NCI-H1436 (cell line): ENCODE results near the gene GLB1L3.
"Not testable (repeated sequence)": the region's sequence is repeated elsewhere in the genome, so short reads cannot be mapped to it uniquely, and the experiment has no call there.

Experiments used
- DNase-seq: peaks from one replicate; lab custom pipeline; 2025; lab: John Stamatoyannopoulos, UW

GLB1L3 gene

GRCh38 chr11:134313821-134314607, 37.8 kb downstream of the GLB1L3 start:
- no peak for DNase-seq

DNA sequence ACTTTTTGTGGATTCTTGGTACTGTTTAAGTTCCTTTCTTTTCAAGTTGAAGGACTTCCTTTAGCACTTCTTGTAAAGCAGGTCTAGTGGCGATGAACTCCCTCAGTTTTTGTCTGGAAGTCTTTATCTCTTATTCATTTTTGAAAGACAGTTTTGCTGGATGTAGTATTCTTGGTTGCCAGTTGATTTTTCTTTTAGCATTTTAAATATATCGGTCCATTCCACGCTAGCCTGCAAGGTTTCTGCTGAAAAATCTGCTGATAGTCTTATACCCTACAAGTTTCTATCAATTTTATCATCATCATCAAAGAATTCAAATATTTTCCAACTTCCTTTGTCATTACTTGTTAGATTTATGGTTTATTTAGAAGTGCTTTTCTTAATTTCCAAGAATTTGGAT, 40.9 kb downstream of the GLB1L3 start:
- DNase-seq, result no peak

- not testable (repeated sequence) for DNase-seq
Observed at GRCh38 chr11:134321373-134321772, 45.2 kb downstream of the GLB1L3 start.

- DNase-seq, result no peak
Observed at GRCh38 chr11:134322553-134322952, 46.4 kb downstream of the GLB1L3 start.

- DNase-seq, result no peak
Observed at GRCh38 chr11:134328433-134328832, 52.3 kb downstream of the GLB1L3 start.

DNA sequence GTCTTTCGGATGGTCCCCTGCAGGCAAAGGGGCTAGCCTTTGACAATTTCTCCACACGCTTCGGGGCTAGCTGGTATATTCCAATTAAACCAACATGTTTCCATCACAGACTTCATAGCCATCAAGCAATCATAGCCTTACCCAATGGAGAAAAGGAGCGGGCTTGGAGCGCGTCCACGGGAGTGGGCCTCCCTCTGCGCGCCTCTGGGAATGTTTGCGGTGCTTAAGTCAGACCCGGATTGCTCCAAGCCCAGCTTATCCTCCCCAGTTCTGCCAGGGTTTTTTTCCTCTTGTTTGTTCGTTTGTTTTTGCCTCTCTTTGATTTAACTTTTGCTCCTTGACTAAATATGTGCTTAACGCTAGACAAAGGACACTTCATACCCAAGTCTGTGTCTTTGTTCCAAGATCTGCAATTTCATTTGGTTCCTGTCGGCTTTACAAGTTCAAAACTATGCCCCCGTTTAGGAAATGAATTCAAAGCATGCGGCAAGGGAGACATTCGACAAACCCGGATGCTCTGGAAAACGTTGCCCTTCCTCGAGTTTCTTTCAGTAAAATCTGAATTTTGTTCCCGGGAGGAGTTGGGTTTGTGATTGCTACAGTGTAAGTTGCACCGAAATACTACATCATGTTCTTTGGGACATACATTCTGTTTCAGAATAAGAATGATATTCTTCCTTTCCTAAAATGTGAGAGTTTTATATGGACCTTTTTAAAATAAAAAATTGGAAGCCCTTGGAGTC, 54.6 kb downstream of the GLB1L3 start:
- no peak for DNase-seq

- DNase-seq, result peak; percentile 79
Observed at GRCh38 chr11:134331354-134332188, 55.4 kb downstream of the GLB1L3 start, which contains the start of gene GLB1L2. GLB1L2 (plus strand) TSS chr11:134331988; CDS start chr11:134332062, 74 bp downstream.

- DNase-seq, result peak; percentile 9
Observed at GRCh38 chr11:134332189-134332631, 56.0 kb downstream of the GLB1L3 start.

- DNase-seq, result no peak
Observed at GRCh38 chr11:134332782-134333181, 56.6 kb downstream of the GLB1L3 start.

DNA sequence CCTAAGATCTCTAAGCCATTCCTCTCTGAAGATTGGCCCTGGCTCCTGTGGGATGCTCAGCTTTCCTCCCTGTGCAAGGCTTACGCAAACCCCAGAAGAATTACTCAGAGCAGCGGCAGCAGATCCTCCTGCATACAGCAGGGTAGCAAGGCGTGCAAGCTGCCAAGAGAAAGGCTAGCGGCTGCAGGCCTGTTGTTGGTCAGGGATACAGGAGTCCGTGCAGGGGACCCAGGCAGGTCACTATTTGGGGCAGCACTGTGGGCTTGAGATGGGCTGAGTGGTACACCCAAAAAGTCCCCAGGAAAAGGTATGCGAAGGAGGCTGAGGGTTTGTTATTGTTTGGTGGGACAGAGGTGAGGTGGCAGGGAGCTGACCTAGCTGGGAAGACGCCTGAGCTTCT, 57.1 kb downstream of the GLB1L3 start:
- no peak for DNase-seq

DNA sequence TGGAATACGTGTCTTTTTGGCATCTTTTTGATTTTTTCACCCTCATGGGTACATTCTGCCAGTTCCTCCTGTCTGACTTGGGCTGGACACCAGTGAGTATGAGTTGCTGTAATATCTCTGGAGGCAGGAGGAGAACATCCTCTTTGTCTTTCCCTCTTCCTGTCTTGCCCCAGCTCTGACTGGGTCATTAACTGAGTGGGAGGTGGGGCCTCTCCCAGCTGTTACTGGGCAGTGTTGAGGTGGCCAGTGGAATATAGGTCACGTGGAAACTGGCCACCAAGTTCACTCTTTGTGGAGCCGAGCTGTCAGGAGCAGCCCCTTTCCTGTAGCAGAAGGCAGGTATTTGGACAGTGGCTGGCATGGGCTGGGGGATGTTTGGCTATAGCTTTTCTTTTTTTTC, 57.8 kb downstream of the GLB1L3 start:
- no peak for DNase-seq

DNA sequence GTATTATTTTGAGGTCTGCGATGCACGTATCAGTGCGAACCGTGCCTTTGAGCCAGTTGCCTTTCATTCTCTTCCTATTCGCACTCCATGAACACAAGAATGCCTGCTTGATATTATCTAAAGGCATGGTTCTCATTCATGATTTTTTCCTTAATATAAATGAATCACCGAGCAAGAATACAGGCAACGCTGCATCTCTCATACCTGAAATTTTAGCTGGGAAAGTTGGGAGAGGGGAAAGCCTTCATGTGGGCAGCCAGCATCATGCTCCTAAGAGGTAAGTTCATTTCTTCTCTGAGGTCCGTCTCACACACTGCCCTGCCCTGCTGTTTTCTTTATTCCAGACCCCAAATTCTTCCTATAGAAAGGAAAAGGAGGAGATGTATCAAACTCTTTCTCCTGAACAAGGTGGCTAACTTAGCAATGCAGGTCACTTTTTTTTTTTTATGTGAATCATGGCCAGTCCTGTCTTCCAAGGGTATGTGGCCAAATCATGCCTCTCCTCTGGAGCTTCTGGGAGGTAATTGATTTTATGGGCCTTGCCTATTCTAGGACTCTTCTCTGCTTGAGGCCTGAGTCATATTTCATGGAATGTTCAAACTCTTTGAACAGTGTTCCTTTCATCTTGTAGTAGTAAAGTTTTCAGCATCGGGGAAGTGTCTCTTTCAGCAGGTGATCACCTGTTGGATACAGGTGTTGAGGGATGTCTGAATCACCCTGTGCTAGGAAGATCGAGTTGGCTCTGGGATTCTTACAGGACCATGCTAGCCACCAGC, 58.8 kb downstream of the GLB1L3 start:
- DNase-seq, result no peak

- DNase-seq, result no peak
Observed at GRCh38 chr11:134337051-134337450, 60.9 kb downstream of the GLB1L3 start.

DNA sequence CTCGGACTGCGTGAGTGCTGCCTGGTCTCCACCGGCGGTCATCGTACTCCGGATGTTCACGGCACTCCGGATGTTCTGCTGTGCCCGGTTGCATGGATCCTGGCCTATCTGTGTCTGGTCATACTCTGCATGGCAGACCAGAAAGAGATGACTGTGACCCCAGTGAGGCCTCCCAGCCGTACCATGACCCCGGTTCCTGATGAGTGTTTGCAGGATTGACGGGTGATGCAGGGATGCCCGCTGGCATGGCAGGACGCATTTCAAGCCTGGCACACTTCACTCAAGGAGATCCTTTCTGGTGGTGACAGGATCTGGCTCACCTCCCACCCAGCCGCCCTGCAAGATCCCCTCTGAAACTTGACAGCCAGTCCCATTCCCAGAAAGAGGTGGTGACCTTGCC, 61.9 kb downstream of the GLB1L3 start:
- DNase-seq, result no peak

DNA sequence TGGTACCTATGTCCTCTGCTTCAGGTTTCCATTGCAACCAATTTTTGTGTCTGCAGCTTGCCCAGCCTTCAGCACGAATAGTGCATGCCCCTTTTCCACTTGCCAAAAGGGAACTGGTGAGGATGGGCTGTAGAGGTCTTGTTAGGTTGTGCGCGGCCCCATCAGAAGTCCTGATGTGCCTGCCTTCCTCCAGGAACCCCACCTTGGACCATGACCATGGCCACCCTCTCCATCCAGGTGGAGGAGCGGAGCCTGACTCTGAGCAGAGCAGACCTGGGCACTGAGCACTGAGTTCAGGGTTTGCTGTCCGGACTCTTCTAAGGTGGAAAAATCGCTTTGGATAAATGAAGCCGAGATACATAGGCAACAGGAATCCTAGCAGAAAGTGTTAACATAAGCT, 62.5 kb downstream of the GLB1L3 start:
- no peak for DNase-seq

- DNase-seq, result no peak
Observed at GRCh38 chr11:134339756-134340155, 63.6 kb downstream of the GLB1L3 start.

GRCh38 chr11:134340354-134340964, 64.3 kb downstream of the GLB1L3 start:
- no peak for DNase-seq

GRCh38 chr11:134341805-134342571, 65.8 kb downstream of the GLB1L3 start:
- no peak for DNase-seq

DNA sequence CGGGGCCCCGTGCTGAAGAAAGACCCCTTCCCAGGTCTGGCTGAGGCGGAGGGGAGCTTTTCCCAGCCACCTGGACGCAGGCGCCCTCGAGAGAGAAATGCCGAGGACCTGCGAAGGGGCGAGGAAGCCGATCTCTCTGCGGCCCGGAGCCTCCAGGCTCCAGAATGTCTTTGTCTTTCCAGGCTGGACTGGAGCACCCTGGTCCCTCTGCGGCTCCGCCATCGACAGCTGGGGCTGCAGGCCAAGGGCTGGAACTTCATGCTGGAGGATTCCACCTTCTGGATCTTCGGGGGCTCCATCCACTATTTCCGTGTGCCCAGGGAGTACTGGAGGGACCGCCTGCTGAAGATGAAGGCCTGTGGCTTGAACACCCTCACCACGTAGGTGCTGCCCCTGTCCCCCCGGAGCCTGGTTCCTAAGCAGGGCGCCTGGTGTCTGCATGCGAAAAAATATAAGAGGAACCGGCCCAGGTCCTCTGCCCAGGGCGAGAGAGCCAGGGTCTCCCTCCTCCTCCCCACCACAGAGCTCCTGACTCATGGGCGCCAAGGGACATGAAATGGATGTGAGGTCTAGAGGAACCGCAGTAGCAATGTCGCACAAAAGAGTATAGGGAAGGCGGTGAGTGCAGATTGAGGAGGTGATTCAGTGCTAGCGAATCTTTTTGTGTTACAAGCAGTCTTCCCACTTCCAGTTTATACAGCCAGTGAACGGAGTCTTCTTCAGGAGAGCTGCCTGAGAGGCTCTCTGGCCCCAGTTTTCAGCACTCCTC, 66.6 kb downstream of the GLB1L3 start:
- DNase-seq, result no peak

DNA sequence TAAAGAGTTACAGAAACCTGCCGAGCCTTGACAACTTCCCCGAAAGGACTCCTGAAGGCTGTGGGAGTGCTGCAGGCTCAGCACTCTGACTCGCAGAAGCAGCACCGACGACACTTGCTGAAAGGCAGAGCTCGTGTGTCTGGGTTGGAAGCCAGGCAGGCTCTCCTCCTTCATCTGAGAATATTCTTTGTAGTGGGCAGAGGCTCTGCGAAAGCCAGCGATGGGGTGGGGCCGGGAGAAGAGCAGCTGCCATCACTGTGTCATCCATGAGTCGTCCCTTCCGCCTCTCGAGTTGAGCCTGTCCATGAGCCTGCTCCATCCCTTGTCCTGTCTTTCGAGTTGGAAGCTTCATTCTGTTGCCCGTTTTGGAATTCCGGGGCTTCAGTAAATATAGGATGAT, 67.5 kb downstream of the GLB1L3 start:
- DNase-seq, result no peak
